Amniotic epithelial cell (primary cell): ENCODE measurements around the gene GDNF.
"Not testable (repeated sequence)": the region's sequence is repeated elsewhere in the genome, so short reads cannot be mapped to it uniquely, and the experiment has no call there.

Source experiments
- DNase-seq: peaks from one replicate; pipeline ENCODE4 v3.0.0-alpha.2; 2010; ENCODE audit warnings: low read depth

GDNF gene

GRCh38 chr5:37839407-37840052 is at the start of gene GDNF:
Gene GDNF, minus strand, starts transcription at chr5:37840041. Its CDS starts 5,245 bp downstream, at chr5:37834796.
- peak; percentile 62 for DNase-seq

- DNase-seq = peak; percentile 6
Measured at GRCh38 chr5:37888476-37888875, 48.6 kb upstream of the GDNF start.

GRCh38 chr5:37886242-37886905 is 46.5 kb upstream of the GDNF start:
- peak; percentile 47 for DNase-seq

- peak; percentile 69 for DNase-seq
Measured at GRCh38 chr5:37882636-37883035, 42.8 kb upstream of the GDNF start.

- no peak for DNase-seq
Measured at GRCh38 chr5:37881359-37881758, 41.5 kb upstream of the GDNF start.

GRCh38 chr5:37876943-37877342 is 37.1 kb upstream of the GDNF start:
- DNase-seq = no peak

- no peak for DNase-seq
Measured at GRCh38 chr5:37876245-37876644, 36.4 kb upstream of the GDNF start.

- DNase-seq = peak; percentile 83
Measured at GRCh38 chr5:37875051-37875787, 35.4 kb upstream of the GDNF start.

GRCh38 chr5:37873988-37874387 is 34.1 kb upstream of the GDNF start:
- no peak for DNase-seq

GRCh38 chr5:37871023-37871815 is 31.4 kb upstream of the GDNF start:
- DNase-seq = peak; percentile 47

- peak; percentile 28 for DNase-seq
Measured at GRCh38 chr5:37869216-37869615, 29.4 kb upstream of the GDNF start.

- peak; percentile 17 for DNase-seq
Measured at GRCh38 chr5:37867654-37868053, 27.8 kb upstream of the GDNF start.

- DNase-seq = not testable (repeated sequence)
Measured at GRCh38 chr5:37862907-37863306, 23.1 kb upstream of the GDNF start.

- DNase-seq = no peak
Measured at GRCh38 chr5:37860206-37860605, 20.4 kb upstream of the GDNF start.

GRCh38 chr5:37859805-37860204 is 20.0 kb upstream of the GDNF start:
- no peak for DNase-seq

- no peak for DNase-seq
Measured at GRCh38 chr5:37858250-37858649, 18.4 kb upstream of the GDNF start.

- no peak for DNase-seq
Measured at GRCh38 chr5:37857696-37858095, 17.9 kb upstream of the GDNF start.

- no peak for DNase-seq
Measured at GRCh38 chr5:37855438-37855837, 15.6 kb upstream of the GDNF start.

- no peak for DNase-seq
Measured at GRCh38 chr5:37851305-37851704, 11.5 kb upstream of the GDNF start.

- peak; percentile 81 for DNase-seq
Measured at GRCh38 chr5:37850226-37850865, 10.5 kb upstream of the GDNF start.

GRCh38 chr5:37849641-37850040 is 9.8 kb upstream of the GDNF start:
- no peak for DNase-seq

- DNase-seq = no peak
Measured at GRCh38 chr5:37847978-37848425, 8.2 kb upstream of the GDNF start.
